Heart left ventricle (tissue), 16 donors: Measurements from ENCODE around the gene PRRG2. TPM values are rescaled to one million over a fixed set of nuclear protein-coding genes. Genes with fewer than 3 reads are reported as not detected.

Experiments
- ATAC-seq, 4 donors: fragments of 200-7000 bp; cut with Tn5 transposase; one replicate each; pipeline ENCODE4 v1.9.1; 2020 to 2022; ENCODE audit warnings: moderate library complexity in 4 of 4, mild to moderate bottlenecking in 3 of 4, moderate number of reproducible peaks in 1 of 4
- DNase-seq, 5 donors: peaks; one replicate each; pipeline ENCODE4 v3.0.0-alpha.2; 2020
- H3K27ac ChIP-seq, 12 donors: fragments of 200-600 bp; sonication (generic) in 4 of 12; one replicate each; pipeline versions ENCODE4 v1.5.0 to v1.8.0; 2016 to 2022; ENCODE audit warnings: mild to moderate bottlenecking in 2 of 12
- H3K27me3 ChIP-seq, 9 donors: fragments of 200-600 bp; sonication (generic) in 2 of 9; one replicate each; pipeline versions ENCODE4 v1.5.1 to v1.8.0; 2016 to 2022; ENCODE audit warnings: mild to moderate bottlenecking in 3 of 9
- H3K36me3 ChIP-seq, 9 donors: fragments of 200-600 bp; sonication (generic) in 2 of 9; one replicate each; pipeline versions ENCODE4 v1.5.0 to v1.8.0; 2018 to 2022; ENCODE audit warnings: mild to moderate bottlenecking in 2 of 9
- H3K4me1 ChIP-seq, 12 donors: fragments of 200-600 bp; sonication (generic) in 4 of 12; one replicate each; pipeline versions ENCODE4 v1.5.0 to v1.8.0; 2016 to 2022; ENCODE audit warnings: mild to moderate bottlenecking in 3 of 12
- H3K4me3 ChIP-seq, 12 donors: fragments of 200-600 bp; sonication (generic) in 4 of 12; one replicate each; pipeline versions ENCODE4 v1.5.0 to v1.8.0; 2017 to 2022; ENCODE audit warnings: mild to moderate bottlenecking in 9 of 12, moderate library complexity in 4 of 12
- H3K9me3 ChIP-seq, 12 donors: fragments of 200-600 bp; sonication (generic) in 4 of 12; one replicate each; pipeline versions ENCODE4 v1.5.0 to v1.8.0; 2016 to 2022; ENCODE audit warnings: mild to moderate bottlenecking in 1 of 12
- POLR2A ChIP-seq, 2 donors: fragments of 450-650 bp; IDR thresholded peaks; one replicate each; pipeline ENCODE4 v1.6.1; 2017; ENCODE audit warnings: antibody characterized with exemption in 2 of 2, mild to moderate bottlenecking in 2 of 2, moderate library complexity in 2 of 2
- WGBS, 4 donors: extraction: QIAGEN DNeasy Blood & Tissue Kit in 2 of 4; methylation state at CpG; one replicate each; pipeline versions ENCODE4 v1.1.5 to v1.1.7; 2013 to 2018; 5-methylcytosine and 5-hydroxymethylcytosine counted together
- intact Hi-C, 10 donors: fragments of 100-400 bp; cut with DNase I; formaldehyde crosslinking; loops; one replicate each; pipeline versions ENCODE4 v1.11.1 to v1.14.2; 2022
- polyA plus RNA-seq, 2 donors: library from polyadenylated mRNA; stranded (reverse); fragments of 200-250 nt; gene quantifications; one replicate each; pipeline ENCODE4 v1.2.3, GENCODE V29; 2013
- total RNA-seq, 9 donors: library from RNA; depleted of rRNA in 2 of 9; stranded (reverse); fragments of >200 nt in 2 of 9; fragmentation: NEBNext Ultra II Directional in 3 of 9; extraction: Animal tissue kit (Norgen Biotek cat#: 25700) in 3 of 9; gene quantifications; one replicate each; pipeline versions ENCODE4 v1.1.0 to v1.2.4, GENCODE V29; 2016 to 2023
- TF ChIP-seq, protein P1 (sequence below), 12 donors: fragments of 200-600 bp; sonication (generic) in 4 of 12; IDR thresholded peaks; one replicate each; pipeline versions ENCODE4 v1.5.0 to v1.8.0; 2018 to 2022; ENCODE audit warnings: antibody characterized with exemption in 12 of 12, mild to moderate bottlenecking in 5 of 12
- donor health status: ischemic (EF 13 %, LVEDD 7.1; RV severe dilation, severe dysfunction).
- donor health status: healthy with polysubstance abuse.
- donor health status: DM: no; HTN: yes; CAD: no.
- donor health status: DM: no; HTN: no; CAD: no.
- donor health status: ischemic (EF 25% LVEDD 6.9; RV normal size, moderate dysfunction).
- donor health status: ischemic (EF 25% LVEDD 5.7; RV mildly dilated, moderate dysfunction).
- donor health status: healthy.
- donor health status: DM: yes; HTN: yes; CAD: no.
- donor health status: ischemic (EF 35%, LVEDD 5.7; RV mildly dilated, moderate dysfunction).
- donor health status: nonischemic (EF 11% LVEDD 7.7; RV severe dilation, severe dysfunction).
- donor health status: DM: yes; HTN: yes; CAD: no.
- donor health status: PGD.
- donor health status: ischemic (EF 29% LVEDD 5.4; RV normal size, mild dysfunction).
- donor health status: nonischemic (EF 23%, LVEDD 6.1; RV moderate dilation, normal function).

PRRG2 gene
- total and polyA plus RNA-seq, 11 donors: 0.27 to 3.2 (median 0.88) TPM; not detected in 1

DNA sequence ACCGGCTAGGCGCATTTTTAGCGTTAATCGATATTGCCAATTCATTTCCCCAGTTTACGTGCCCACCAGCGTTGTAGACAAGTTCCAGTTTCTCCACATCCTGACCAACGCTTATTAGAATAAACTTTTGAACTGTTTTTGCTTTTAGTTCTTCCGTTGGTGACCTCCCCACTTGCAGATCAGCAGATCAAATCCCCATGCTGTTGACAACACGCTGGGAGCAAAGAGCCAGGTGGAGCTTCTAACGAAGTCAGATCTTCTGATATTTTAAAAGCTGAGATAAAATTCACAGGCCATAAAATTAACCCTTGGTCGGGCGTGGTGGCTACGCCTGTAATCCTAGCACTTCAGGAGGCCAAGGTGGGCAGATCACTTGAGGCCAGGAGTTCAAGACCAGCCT is 32.1 kb upstream of the PRRG2 start:
- no peak overlapping the region for H3K4me3 ChIP-seq
- H3K36me3 ChIP-seq: peaks cover 0 to 19% (median 0%) of the 10 kb centered on the region in 9 donors
- H3K27ac ChIP-seq: no peak overlapping the region
- TF ChIP-seq, protein P1, sequence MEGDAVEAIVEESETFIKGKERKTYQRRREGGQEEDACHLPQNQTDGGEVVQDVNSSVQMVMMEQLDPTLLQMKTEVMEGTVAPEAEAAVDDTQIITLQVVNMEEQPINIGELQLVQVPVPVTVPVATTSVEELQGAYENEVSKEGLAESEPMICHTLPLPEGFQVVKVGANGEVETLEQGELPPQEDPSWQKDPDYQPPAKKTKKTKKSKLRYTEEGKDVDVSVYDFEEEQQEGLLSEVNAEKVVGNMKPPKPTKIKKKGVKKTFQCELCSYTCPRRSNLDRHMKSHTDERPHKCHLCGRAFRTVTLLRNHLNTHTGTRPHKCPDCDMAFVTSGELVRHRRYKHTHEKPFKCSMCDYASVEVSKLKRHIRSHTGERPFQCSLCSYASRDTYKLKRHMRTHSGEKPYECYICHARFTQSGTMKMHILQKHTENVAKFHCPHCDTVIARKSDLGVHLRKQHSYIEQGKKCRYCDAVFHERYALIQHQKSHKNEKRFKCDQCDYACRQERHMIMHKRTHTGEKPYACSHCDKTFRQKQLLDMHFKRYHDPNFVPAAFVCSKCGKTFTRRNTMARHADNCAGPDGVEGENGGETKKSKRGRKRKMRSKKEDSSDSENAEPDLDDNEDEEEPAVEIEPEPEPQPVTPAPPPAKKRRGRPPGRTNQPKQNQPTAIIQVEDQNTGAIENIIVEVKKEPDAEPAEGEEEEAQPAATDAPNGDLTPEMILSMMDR (IDR thresholded peaks at IDR 0.05): no peak
- TF ChIP-seq POLR2A (IDR thresholded peaks at IDR 0.05): no peak
- no peaks in the 10 kb centered on the region for H3K9me3 ChIP-seq
- 77 to 86% (median 81%) methylated on average over 13 of the region's 13 CpGs for WGBS, 4 donors
- ATAC-seq (no peak), DNase-seq (no peak)
- H3K27me3 ChIP-seq: no peaks in the 10 kb centered on the region
- H3K4me1 ChIP-seq: peaks cover 0 to 38% (median 0%) of the 10 kb centered on the region in 12 donors
- intact Hi-C loops: loop anchor here in 4 of 10 donors (5.0 to 10.0 kb wide), 2 partner anchors 154 to 157 kb away; no protein-coding TSS in a partner anchor

DNA sequence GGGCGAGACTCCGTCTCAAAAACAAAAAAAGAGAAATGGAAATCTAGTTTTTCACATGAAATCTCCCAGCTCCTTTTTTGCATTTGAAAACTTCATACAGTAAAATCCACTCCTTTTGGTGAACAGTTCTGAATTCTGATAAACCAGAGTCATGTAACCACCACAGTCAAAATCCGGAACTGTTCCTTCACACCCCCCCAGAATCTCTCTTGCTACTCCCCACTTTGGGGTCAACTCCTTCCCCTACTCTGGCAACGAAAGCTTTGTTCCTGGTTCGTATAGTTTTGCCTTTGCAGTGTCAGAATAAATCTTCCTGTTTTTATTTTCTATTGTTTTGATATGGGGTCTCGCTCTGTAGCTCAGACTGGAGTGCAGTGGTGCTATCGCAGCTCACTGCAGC is 29.6 kb upstream of the PRRG2 start:
- Histone ChIP-seq H3K4me3 (no peak overlapping the region), H3K9me3 (no peaks in the 10 kb centered on the region), H3K27ac (peak overlapping the region in 1 of 12 donors; percentile 51), H3K36me3 (peaks cover 0 to 40% (median 19%) of the 10 kb centered on the region in 9 donors), H3K4me1 (peaks cover 0 to 53% (median under 1%) of the 10 kb centered on the region in 12 donors), H3K27me3 (no peaks in the 10 kb centered on the region)
- intact Hi-C loops: no loop called here
- no peak for ATAC-seq
- 89 to 96% (median 93%) methylated on average over 7 of the region's 7 CpGs for WGBS, 4 donors
- DNase-seq: no peak
- TF ChIP-seq, protein P1 (IDR thresholded peaks at IDR 0.05): no peak
- TF ChIP-seq POLR2A (IDR thresholded peaks at IDR 0.05): no peak

DNA sequence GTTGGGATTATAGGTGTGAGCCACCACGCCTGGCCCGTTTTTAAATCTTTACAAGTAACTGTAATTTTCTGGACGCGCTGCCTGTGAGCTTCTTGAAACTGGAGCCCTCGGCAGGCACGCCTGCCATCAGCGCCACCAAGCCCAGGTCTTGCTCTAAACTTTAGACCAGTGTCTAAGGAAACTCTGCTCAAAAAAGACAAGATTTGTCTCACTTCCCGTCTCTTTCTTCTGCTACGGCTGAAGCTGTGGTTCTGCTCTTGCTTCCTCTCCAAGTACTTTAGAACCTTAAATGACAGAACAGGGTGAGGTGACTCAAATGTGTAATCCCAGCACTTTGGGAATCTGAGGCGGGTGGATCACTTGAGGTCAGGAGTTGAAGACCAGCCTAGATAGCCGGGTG is 28.4 kb upstream of the PRRG2 start:
- peak overlapping the region in 1 of 12 donors; percentile 63 for H3K27ac ChIP-seq
- no peak for TF ChIP-seq POLR2A (IDR thresholded peaks at IDR 0.05)
- TF ChIP-seq, protein P1 (IDR thresholded peaks at IDR 0.05): no peak
- ATAC-seq: no peak
- no peak for DNase-seq
- H3K36me3 ChIP-seq: peaks cover 0 to 52% (median 31%) of the 10 kb centered on the region in 9 donors
- H3K4me1 ChIP-seq: peaks cover 0 to 50% (median 0%) of the 10 kb centered on the region in 12 donors
- intact Hi-C loops: no loop called here
- no peaks in the 10 kb centered on the region for H3K27me3 ChIP-seq
- WGBS, 4 donors: 93 to 96% (median 94%) methylated on average over 11 of the region's 11 CpGs
- H3K9me3 ChIP-seq: no peaks in the 10 kb centered on the region
- no peak overlapping the region for H3K4me3 ChIP-seq

DNA sequence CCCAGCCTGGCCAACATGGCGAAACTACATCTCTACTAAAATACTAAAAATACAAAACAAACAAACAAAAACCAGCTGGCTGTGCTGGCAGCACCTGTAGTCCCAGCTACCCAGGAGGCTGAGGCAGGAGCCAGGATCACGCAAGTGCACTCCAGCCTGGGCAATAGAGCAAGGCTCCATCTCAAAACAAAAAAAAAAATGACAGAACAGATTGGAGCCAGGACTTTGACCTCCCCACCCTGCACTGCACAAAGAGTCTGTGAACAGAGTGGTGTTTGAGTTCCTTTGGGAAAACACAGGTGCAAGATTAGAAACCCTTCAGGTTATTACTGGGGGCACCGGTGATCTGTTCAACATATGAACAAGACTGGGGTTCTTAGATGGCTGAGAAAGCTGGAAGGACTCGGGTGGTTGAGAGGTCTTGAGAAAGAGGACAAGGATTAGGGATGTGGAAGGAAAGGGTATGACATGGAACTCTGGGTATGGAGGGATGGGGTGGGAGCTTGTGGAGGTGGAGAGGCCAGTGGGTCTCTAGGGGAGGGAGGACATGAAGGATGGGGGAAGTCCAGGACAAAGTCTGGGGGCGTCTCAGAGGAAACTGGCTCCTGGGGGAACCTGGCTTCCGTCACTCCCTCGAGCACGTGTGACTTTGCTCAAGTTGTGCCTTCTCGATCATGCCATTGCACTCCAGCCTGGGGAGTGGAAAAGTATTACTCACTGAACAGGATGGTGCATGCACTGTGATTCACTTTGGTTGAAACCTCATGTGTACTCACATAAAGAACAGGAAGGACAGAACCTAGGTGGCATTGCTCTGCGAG is 27.5 kb upstream of the PRRG2 start:
- H3K27ac ChIP-seq: peak overlapping the region in 1 of 12 donors; percentile 63
- H3K4me1 ChIP-seq: peaks cover 0 to 50% (median 0%) of the 10 kb centered on the region in 12 donors
- no peak for TF ChIP-seq POLR2A (IDR thresholded peaks at IDR 0.05)
- TF ChIP-seq, protein P1 (IDR thresholded peaks at IDR 0.05): no peak
- H3K9me3 ChIP-seq: no peaks in the 10 kb centered on the region
- H3K36me3 ChIP-seq: peaks cover 0 to 61% (median 40%) of the 10 kb centered on the region in 9 donors
- intact Hi-C loops: no loop called here
- no peak for ATAC-seq
- WGBS, 4 donors: 71 to 85% (median 76%) methylated on average over 10 of the region's 10 CpGs
- no peaks in the 10 kb centered on the region for H3K27me3 ChIP-seq
- no peak overlapping the region for H3K4me3 ChIP-seq
- no peak for DNase-seq
